Measurements from ENCODE around the gene APOA1. TPM values are rescaled to one million over a fixed set of nuclear protein-coding genes. Genes with fewer than 3 reads are reported as not detected.

APOA1 gene
- total RNA-seq, 1 experiment from 2014 or later: not detected

DNA sequence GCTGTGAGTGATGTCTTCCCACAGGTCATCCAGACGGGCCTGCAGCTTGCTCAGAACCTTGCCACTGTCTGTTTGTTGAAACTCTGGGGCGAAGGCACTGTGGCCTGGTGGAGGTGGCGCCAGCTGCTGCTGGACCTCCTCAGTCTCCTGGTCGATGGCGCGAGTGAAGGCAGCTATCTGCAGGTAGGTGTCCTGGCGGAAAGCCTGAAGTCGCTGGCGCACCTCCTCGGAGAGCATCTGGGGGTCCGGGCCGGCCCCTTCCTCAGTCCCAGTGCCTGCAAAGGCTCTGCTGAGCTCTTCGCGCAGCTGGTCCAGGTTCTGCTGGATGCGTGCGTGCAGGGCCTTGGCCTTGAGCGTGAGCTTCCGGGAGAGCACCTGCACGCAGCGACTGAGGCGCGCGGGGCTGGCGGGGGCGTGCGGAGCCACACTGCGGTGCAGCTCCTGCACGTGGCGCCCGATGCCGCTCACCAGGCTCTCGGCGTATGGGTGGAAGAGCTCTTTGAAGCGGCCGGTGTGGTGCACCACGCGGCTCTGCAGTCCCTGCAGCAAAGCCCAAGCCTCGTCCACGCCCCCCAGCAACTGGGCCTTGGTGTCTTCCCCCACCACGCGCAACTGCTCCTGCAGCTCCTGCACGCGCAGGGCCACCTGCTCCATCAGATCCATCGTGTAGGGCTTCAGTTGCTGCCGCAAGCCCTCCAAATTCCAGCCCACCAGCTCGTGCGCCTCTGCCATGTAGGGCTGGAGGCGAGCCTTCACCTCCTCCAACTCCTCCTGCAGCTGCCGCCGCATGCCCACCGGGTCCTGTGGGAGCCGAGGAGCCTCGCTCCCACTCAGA, 47.0 kb downstream of the APOA1 start:
- no peak for DNase-seq (ENCODE audit: low read depth)

DNA sequence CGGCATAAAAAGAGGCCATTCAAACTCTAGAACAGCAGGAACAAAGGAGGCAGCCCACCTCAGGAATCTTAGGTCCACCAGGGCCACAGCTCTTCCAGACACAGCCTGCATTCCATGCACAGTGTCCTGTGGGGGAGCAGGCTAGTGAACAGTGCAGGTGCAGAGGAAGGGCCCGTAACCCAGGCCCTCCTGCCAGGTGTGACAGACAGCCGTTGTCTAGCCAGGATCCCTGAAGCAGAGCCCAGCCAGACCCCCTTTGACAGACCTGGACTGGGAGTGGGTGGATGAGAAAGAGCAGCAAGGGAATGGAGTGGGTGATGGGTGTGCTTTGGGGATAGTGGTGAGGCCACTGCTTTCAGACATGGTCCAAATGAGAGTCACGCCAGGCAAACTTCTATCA, 48.4 kb downstream of the APOA1 start:
- no peak for DNase-seq (ENCODE audit: low read depth)

DNA sequence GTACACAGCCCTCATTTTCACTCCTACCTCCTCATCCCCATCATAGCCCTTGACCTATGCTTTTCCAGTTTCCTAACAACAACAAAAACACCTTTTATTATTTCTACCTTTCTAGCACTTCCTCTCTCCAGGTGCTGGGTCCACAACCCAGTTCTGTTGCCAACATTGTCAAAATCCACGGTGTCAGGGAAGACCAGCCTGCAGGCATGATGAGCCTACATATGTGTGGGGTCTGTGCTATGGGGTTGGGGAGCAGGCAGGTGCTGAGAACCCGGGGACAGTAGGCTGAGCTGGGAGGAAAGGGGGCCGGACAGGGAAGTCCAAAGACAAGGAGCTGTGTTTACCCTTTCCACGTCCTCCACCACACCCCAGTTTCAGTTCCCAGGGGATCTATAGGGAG, 48.9 kb downstream of the APOA1 start:
- no peak for DNase-seq (ENCODE audit: low read depth)

DNA sequence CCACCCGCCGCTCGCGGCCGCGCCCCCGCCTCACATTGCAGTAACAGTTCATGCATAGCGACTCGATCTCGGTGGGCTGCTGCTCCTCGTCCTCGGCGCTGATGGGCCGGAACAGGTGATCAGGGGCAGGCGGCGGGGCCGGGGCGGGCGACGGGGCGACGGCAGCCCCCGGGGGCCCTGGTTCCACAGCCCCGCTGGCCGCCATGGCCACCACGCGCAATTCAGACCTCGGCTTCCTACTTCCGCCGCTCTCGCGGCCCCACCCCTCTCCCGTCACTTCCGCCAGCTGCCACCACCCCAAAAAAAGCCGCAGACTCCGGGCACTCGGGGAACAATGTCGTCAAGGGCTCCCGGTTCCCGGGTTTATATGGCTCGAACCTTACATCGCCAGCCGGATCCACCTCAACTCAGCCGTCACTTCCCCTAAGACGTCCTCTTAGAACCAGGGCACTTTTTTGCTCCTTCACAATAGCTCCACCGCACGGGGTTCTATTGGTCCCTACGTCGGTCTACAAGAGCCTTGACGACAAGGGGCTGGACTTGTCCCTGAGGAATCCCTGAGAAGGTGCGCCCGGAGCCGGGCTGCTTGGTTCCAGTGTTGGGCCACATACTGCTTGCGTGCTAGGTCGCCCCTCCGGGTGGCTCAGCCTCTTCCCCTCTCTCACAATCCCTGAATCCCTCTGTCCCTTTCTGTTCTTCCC, 49.5 kb downstream of the APOA1 start, which contains the start of gene ZPR1:
TSS of gene ZPR1 (minus strand) at position 238 of the 701 bp plus-strand sequence. CDS start at position 205, 33 bp downstream.
- peak; percentile 66 for DNase-seq (ENCODE audit: low read depth)

DNA sequence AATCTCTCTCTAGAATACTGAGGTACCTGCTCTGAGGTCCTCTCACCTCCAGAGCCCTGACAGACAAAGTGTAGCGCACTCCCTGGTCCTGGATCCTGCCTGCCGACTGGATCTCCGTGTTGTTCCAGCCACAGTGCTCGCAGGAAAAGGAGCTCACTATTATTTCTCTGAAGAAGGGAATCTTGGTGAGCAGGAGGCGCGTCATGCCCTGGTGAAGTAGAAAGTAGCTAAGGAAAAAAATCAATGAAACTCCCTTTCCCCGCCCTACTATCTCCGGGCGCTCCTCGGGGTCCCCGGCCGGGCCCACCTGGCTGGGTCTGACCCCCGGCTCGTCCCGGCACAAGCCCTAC, 50.0 kb downstream of the APOA1 start:
- DNase-seq (ENCODE audit: low read depth): no peak

DNA sequence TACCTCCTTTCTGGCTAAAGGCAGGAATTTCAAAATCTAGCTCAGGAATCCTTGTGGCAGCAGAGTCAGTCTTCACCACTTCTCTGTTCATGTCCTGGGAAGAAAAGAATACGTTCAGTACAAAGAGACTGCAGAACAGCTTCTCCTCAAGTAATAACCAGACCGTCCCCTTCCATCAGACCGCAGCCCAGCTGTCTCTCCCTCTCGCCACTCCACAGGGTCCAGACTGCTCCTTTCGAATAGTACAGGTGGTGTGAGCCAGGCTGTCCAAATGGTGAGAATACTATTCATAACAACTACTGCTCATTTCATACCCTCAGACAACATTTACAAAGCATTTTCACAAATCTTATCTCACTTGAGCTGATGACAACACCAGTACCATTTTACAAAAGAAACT, 50.5 kb downstream of the APOA1 start:
- peak; percentile 50 for DNase-seq (ENCODE audit: low read depth)

DNA sequence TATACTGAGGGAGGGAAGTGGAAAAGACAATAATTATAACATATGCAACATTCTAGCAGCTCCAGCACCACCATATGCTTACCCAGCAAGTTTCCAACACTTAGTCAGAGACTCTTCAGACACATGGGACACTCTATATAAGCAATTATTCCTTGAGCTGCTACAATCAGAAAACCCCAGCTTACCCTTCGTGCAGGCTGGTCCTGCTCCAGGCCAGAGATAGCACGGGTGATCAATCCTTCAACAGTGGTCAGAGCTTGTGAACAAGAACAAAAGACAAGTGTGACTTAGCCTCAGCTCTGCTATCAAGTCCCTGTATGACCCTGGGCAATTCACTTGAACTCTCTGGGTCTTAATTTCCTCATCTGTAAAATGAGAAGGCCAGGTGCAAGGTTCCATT, 51.1 kb downstream of the APOA1 start:
- no peak for DNase-seq (ENCODE audit: low read depth)

Other genes starting within 250 kb of the APOA1 start
- gene BUD13, start 64.6 kb downstream of the APOA1 start, total RNA-seq (2014; rRNA removed): 16.6 and 17.7 TPM in 2 replicates
- 67.5 and 78.7 TPM in 2 replicates for gene ZPR1, start 49.6 kb downstream of the APOA1 start, total RNA-seq (2014; rRNA removed)
- not detected in 2 replicates for gene APOA5, start 45.7 kb downstream of the APOA1 start, total RNA-seq (2014; rRNA removed)
- not detected in 2 replicates for gene APOA4, start 14.3 kb downstream of the APOA1 start, total RNA-seq (2014; rRNA removed)
- gene APOC3, start 7.7 kb downstream of the APOA1 start, total RNA-seq (2014; rRNA removed): not detected in 2 replicates

All from LHCN-M2 (cell line).